Upper lobe of left lung (tissue), 6 donors: ENCODE measurements around the gene MAP1S. TPM values are rescaled to one million over a fixed set of nuclear protein-coding genes. Genes with fewer than 3 reads are reported as not detected.

Experiments used
- ATAC-seq, 2 donors: fragments of 200-7000 bp; cut with Tn5 transposase; one replicate each; pipeline ENCODE4 v1.9.1; 2022; ENCODE audit warnings: mild to moderate bottlenecking in 2 of 2, moderate library complexity in 2 of 2; ENCODE audit not compliant: low FRiP score in 2 of 2
- DNase-seq, 2 donors: peaks; one replicate each; pipeline ENCODE4 v3.0.0-alpha.2; 2019 to 2020
- H3K27ac ChIP-seq, 4 donors: fragments of 200-600 bp; sonication (generic); one replicate each; pipeline ENCODE4 v1.5.1; 2016 to 2019
- H3K27me3 ChIP-seq, 4 donors: fragments of 200-600 bp; sonication (generic); one replicate each; pipeline ENCODE4 v1.5.1; 2017 to 2019
- H3K36me3 ChIP-seq, 4 donors: fragments of 200-600 bp; sonication (generic); one replicate each; pipeline ENCODE4 v1.5.1; 2016 to 2019
- H3K4me1 ChIP-seq, 4 donors: fragments of 200-600 bp; sonication (generic); one replicate each; pipeline ENCODE4 v1.5.1; 2018 to 2019
- H3K4me3 ChIP-seq, 4 donors: fragments of 200-600 bp; sonication (generic); one replicate each; pipeline ENCODE4 v1.5.1; 2017 to 2019; ENCODE audit warnings: mild to moderate bottlenecking in 2 of 4, moderate library complexity in 1 of 4
- H3K9me3 ChIP-seq, 4 donors: fragments of 200-600 bp; sonication (generic); one replicate each; pipeline ENCODE4 v1.5.1; 2018 to 2019
- EP300 ChIP-seq, 4 donors: sonication (generic); formaldehyde crosslinking; IDR thresholded peaks; one replicate each; pipeline ENCODE4 v1.5.1; 2017; ENCODE audit warnings: antibody characterized with exemption in 4 of 4, control low read depth in 2 of 4
- POLR2A ChIP-seq, 4 donors: fragments of 450-650 bp; IDR thresholded peaks; one replicate each; pipeline ENCODE4 v1.5.1; 2016 to 2017; ENCODE audit warnings: antibody characterized with exemption in 4 of 4, mild to moderate bottlenecking in 2 of 4
- POLR2AphosphoS5 ChIP-seq, 2 donors: sonication (generic); formaldehyde crosslinking; IDR thresholded peaks; one replicate each; pipeline ENCODE4 v1.5.1; 2017; ENCODE audit warnings: antibody characterized with exemption in 2 of 2
- WGBS, 2 donors: methylation state at CpG; one replicate each; pipeline ENCODE4 v1.1.5; 2017 to 2018; 5-methylcytosine and 5-hydroxymethylcytosine counted together
- total RNA-seq, 6 donors: library from RNA; depleted of rRNA in 4 of 6; stranded (reverse); fragments of >200 nt in 4 of 6; gene quantifications; one replicate each; pipeline versions ENCODE4 v1.1.0 to v1.2.1, GENCODE V29; 2016 to 2021
- TF ChIP-seq, protein P1 (sequence below), 6 experiments: fragments of 450-650 bp in 4 of 6; fragments of 200-600 bp in 2 of 6; sonication (generic) in 2 of 6; IDR thresholded peaks; one replicate each; pipeline ENCODE4 v1.5.1; 2016 to 2019; ENCODE audit warnings: antibody characterized with exemption in 6 of 6
- donor health status: DM: no; HTN: no; CAD: no; lungs with moderate emphysema.
- donor health status: DM: no; HTN: yes; CAD: no; lungs with severe emphysema.

Gene MAP1S
- total RNA-seq, 6 donors from 2014 or later: 23.6 to 87.9 (median 63.7) TPM

DNA sequence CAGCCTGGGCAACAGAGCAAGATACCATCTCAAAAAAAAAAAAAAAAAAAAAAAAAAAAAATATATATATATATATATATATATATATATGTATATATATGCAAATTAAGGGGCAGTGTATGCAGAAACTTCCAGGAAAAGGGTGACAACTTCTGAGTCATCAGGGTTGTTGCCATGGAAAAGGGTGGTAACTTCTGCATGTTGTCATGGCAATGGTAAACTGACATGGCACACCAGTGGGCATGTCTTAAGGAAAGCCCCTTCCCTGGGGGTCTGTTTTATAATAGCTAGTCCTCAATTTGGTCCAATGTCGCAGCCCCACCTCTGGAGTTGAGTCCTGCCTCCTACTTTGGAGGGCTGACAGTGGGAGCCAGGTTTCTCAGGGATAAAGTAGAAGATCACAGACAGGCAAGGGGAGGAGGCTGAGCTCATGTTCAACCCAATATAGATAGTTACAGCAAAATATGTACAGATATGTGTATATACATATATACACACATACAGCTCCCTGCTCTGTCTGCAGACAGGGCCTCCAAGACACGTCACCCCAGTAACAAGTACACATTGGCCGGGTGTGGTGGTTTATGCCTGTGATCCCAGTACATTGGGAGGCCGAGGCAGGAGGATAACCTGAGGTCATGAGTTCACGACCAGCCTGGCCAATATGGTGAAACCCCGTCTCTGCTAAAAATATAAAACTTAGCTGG, 24.7 kb downstream of the MAP1S start:
- Histone ChIP-seq H3K9me3 (no peaks in the 10 kb centered on the region), H3K36me3 (peaks cover 0 to 1% (median 0%) of the 10 kb centered on the region in 4 donors), H3K4me1 (peaks cover 10 to 15% (median 12%) of the 10 kb centered on the region in 4 donors), H3K4me3 (no peak overlapping the region), H3K27me3 (no peaks in the 10 kb centered on the region), H3K27ac (no peak overlapping the region)
- WGBS, 2 donors: 82 to 90% methylated on average over 6 of the region's 6 CpGs
- ATAC-seq: no peak
- DNase-seq: no peak
- no peak for TF ChIP-seq POLR2A (IDR thresholded peaks at IDR 0.05)
- TF ChIP-seq, protein P1, sequence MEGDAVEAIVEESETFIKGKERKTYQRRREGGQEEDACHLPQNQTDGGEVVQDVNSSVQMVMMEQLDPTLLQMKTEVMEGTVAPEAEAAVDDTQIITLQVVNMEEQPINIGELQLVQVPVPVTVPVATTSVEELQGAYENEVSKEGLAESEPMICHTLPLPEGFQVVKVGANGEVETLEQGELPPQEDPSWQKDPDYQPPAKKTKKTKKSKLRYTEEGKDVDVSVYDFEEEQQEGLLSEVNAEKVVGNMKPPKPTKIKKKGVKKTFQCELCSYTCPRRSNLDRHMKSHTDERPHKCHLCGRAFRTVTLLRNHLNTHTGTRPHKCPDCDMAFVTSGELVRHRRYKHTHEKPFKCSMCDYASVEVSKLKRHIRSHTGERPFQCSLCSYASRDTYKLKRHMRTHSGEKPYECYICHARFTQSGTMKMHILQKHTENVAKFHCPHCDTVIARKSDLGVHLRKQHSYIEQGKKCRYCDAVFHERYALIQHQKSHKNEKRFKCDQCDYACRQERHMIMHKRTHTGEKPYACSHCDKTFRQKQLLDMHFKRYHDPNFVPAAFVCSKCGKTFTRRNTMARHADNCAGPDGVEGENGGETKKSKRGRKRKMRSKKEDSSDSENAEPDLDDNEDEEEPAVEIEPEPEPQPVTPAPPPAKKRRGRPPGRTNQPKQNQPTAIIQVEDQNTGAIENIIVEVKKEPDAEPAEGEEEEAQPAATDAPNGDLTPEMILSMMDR (IDR thresholded peaks at IDR 0.05): no peak
- TF ChIP-seq POLR2AphosphoS5 (IDR thresholded peaks at IDR 0.05): no peak
- no peak for TF ChIP-seq EP300 (IDR thresholded peaks at IDR 0.05)

DNA sequence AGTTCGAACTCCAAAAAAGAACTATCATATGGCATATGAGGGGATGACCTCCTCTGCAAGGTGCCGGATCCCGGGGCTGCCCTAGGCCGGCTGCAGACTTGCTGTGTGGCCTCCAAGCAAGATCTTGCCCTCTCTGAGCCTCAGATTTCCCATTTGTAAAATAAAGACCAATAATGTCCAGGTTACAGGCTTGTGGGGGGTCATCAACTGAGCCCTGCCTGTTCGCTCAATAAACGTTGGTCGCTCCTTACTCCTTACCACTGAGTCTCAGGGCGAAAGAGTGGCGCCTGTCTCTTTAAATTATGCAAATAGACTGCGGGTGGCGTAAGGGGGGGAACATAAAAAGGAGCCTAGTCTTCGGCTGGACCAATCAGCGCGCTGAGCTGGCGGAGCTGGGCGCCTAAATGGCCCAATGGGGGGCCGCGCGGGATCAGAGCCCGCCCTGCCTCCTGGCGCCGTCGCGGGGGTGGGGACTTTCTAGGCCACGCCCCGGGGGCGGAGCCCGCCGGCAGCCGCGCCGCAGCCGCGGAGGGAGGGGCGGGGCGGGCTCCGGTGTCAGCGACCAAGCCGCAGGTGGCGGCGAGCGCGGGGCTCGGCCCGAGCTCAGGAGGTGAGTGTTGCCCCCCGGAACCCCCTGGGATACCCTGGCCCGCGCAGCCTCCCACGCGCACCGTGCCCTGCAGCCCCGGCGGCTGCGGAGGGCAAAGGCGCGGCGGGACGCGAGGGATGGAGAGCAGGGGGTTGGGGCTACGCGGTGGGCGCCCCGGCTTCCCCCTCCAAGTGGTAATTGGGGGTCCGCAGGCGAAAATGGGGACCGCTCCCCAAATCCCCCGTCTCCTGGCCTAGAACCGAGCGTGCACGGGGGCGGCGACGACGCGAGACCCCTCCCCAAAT, 28.2 kb downstream of the MAP1S start:
- TF ChIP-seq, protein P1 (IDR thresholded peaks at IDR 0.05): peak in 1 of 6 experiments; percentile 15
- no peak for TF ChIP-seq POLR2AphosphoS5 (IDR thresholded peaks at IDR 0.05)
- TF ChIP-seq EP300 (IDR thresholded peaks at IDR 0.05): no peak
- no peak for TF ChIP-seq POLR2A (IDR thresholded peaks at IDR 0.05)
- ATAC-seq (peak; percentile 96 to 97), DNase-seq (peak; percentile 96 to 97)
- Histone ChIP-seq H3K27ac (peak overlapping the region in 2 of 4 donors; percentile 21 to 65), H3K27me3 (no peaks in the 10 kb centered on the region), H3K4me1 (peaks cover 12 to 18% (median 15%) of the 10 kb centered on the region in 4 donors), H3K4me3 (peak overlapping the region; percentile 48 to 65 (median 56)), H3K36me3 (no peaks in the 10 kb centered on the region), H3K9me3 (no peaks in the 10 kb centered on the region)
- 10 to 13% methylated on average over 31 to 47 of the region's 75 CpGs for WGBS, 2 donors

DNA sequence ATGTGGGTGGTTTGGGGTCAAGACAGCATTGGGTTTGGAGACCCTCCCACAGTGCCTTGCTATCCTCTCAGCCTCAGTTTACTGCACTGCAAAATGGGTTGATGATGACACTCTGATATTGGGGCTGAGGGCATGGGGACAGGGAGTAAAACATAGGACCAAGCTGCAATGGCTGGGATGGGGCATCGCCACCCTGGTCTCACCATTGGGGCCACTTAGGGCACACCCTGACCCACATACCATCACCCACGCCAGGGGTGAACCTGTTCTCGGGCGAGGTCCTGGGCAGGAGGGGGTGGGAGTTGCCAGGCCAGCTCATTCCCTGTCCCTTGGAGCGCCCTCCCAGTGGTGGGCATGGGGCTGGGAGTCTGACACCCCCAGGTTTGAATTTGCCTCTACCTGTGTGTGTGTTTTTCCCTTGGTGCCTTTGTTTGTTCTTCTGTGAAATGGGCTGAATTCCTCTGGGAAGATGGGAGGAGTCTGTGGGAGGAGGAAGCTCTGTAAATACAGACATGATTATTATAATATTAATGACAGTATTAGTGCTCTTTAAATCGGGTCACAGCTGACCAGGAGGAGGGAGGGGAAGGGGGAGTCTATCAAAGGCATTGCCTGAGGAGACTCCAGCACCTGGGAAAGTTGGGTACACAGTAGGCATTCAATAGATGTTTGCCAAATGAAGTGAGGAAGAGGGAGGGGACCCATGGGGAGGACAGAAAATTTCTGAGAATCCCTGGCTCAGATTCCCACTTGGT, 29.8 kb downstream of the MAP1S start:
- TF ChIP-seq, protein P1 (IDR thresholded peaks at IDR 0.05): no peak
- no peak for TF ChIP-seq POLR2A (IDR thresholded peaks at IDR 0.05)
- no peak for TF ChIP-seq EP300 (IDR thresholded peaks at IDR 0.05)
- TF ChIP-seq POLR2AphosphoS5 (IDR thresholded peaks at IDR 0.05): no peak
- DNase-seq (no peak), ATAC-seq (no peak)
- Histone ChIP-seq H3K9me3 (no peaks in the 10 kb centered on the region), H3K36me3 (no peaks in the 10 kb centered on the region), H3K27ac (no peak overlapping the region), H3K4me1 (peaks cover 12 to 18% (median 15%) of the 10 kb centered on the region in 4 donors), H3K4me3 (no peak overlapping the region), H3K27me3 (no peaks in the 10 kb centered on the region)
- 56 to 74% methylated on average over 3 to 6 of the region's 6 CpGs for WGBS, 2 donors

DNA sequence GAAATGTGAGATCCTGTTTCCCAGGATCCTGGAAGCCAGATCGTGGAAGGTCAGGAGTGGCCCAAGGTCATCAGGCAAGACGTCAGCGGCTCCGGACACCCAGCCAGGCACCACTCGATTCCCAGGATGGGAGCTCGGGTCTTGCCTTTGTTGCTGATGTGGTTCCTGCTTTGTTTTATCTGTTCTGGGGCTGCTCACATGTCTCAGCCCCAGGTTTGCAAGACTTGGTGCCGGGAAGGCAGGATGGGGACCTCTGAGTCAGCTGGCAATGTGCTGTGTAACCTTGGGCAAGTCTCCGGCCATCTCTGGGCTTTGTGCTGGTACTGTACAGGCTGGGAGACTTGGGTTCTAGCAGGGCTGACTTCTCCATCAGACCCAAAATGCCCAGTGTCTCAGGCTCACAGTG, 30.6 kb downstream of the MAP1S start:
- Histone ChIP-seq H3K4me3 (no peak overlapping the region), H3K27me3 (no peaks in the 10 kb centered on the region), H3K9me3 (no peaks in the 10 kb centered on the region), H3K27ac (peak overlapping the region in 1 of 4 donors; percentile 73), H3K36me3 (no peaks in the 10 kb centered on the region), H3K4me1 (peaks cover 12 to 18% (median 15%) of the 10 kb centered on the region in 4 donors)
- ATAC-seq (no peak), DNase-seq (no peak)
- WGBS, 2 donors: 48% methylated on average over 8 of the region's 8 CpGs; no CpG with 5 or more reads in 1 of the 2 donors
- TF ChIP-seq POLR2AphosphoS5 (IDR thresholded peaks at IDR 0.05) (no peak), EP300 (IDR thresholded peaks at IDR 0.05) (no peak), POLR2A (IDR thresholded peaks at IDR 0.05) (no peak)
- TF ChIP-seq, protein P1 (IDR thresholded peaks at IDR 0.05): no peak
